Keratinocyte (primary cell): ENCODE measurements around the gene ADAMTS2.

Experiments
- CTCF ChIP-seq, 3 experiments: IDR thresholded peaks in 1 of 3; conservative IDR thresholded peaks in 1 of 3; optimal IDR thresholded peaks in 1 of 3; 2 replicates in 2 of 3; 3 replicates in 1 of 3; pipeline versions ENCODE3 to v1.5.1; 2011; ENCODE audit warnings: low read length in 3 of 3, mild to moderate bottlenecking in 3 of 3, moderate library complexity in 2 of 3, control low read depth in 1 of 3, inconsistent platforms in 1 of 3; ENCODE audit not compliant: insufficient read depth in 2 of 3; ENCODE audit errors: extremely low read depth in 1 of 3
- EZH2 ChIP-seq: IDR thresholded peaks from one replicate; pipeline ENCODE4 v1.6.1; 2012; ENCODE audit warnings: inconsistent platforms, mild to moderate bottlenecking, low read length, moderate library complexity

- TF ChIP-seq CTCF (optimal IDR thresholded peaks at IDR 0.05 in 1 of 3, IDR thresholded peaks at IDR 0.05 in 1 of 3, conservative IDR thresholded peaks at IDR 0.05 in 1 of 3; ENCODE audit: extremely low read depth in 1 of 3, insufficient read depth in 2 of 3, low read length in 3 of 3) (no peak), EZH2 (no peak)
Measured at GRCh38 chr5:179222246-179223017, 122.8 kb downstream of the ADAMTS2 start.
